ENCODE data around the gene SMCO1. TPM values are rescaled to one million over a fixed set of nuclear protein-coding genes. Genes with fewer than 3 reads are reported as not detected.

The SMCO1 gene, protein sequence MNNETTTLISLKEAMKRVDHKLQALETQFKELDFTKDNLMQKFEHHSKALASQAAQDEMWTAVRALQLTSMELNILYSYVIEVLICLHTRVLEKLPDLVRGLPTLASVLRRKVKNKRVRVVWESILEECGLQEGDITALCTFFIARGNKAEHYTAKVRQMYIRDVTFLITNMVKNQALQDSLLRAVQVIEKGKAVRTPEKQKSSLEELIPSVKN
- total RNA-seq = 0.38 TPM

DNA sequence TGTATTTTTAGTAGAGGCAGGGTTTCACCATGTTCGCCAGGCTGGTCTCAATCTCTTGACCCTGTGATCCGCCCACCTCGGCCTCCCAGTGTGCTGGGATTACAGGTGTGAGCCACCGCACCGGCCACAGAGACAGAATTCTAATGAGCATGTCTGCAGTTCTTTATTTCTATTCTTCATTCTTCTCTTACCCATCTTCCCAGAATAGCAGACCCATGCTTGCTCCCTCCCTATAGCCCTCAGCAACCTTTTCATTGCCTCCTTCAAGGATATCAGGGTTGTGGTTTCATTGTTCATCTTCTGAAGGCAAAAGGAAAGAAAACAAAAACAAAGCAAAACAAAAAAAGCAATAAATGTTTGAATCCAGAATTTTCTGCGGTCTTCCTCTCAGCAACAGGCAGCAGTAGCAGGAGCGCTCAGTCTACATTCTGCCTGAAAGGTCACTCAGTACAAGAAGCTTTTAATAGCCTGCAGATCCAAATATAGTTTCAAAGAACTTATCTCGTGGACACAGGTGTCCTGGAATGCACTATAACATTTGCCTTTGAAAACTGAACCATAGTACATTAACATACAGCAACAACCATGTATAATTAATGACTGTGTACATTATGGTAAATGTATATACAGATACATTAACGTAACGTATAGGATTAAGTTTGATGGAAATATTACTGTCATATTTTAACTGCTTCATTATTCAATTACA is at the start of gene SMCO1:
Gene SMCO1, minus strand, starts transcription at position 434 of the 709 bp plus-strand sequence. Its CDS starts 137 bp downstream, at position 297.

DNA sequence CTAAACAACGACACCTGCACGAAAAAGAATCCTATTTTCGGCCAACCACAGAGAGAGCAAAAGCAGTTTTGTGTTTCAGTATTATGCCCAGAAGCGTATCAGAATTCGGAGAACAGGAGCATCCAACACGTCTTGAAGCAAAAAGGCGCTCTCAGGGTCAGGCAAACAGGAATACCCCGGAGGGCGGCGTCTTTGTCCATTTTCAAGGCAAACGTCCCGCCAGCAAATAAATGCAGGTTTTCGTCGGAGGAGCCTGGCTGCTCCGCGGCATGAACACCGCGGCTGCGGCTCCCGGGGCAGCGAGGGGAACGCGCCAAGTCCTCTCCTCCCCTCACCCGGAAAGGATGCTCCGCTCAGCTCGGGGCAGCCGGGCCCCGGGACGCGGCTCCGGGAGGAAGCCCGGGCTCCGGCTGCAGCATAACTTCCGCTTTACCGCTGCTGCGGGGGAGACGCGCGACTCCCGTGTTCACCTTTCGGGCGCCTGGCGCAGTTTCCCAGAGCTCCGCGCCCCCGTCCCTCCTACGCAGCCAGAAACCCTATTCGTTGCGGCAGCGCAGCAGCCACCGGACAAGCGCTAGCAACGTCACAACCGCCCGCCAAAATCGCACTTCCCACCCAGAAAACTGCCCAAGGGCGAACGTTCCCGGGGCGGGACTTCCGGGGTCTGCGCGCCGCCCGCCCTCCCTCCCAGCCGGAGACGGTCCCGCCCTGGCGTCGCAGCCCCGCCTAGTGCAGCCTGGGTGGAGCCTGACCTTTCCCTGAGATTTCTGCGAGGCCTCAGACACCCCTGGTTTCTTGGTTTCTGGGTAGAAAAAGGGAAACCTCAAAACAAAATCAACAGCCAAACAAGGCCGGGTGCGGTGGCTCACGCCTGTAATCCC is 11.7 kb downstream of the SMCO1 start, which contains the start of gene RNF168:
Gene RNF168, minus strand, starts transcription at position 573 of the 881 bp plus-strand sequence. CDS start 595 bp downstream, outside the sequence.

Other genes starting within 250 kb of the SMCO1 start
- 48.7 TPM for gene PCYT1A, start 227.6 kb downstream of the SMCO1 start, total RNA-seq
- 14.8 TPM for gene DYNLT2B, start 197.1 kb downstream of the SMCO1 start, total RNA-seq
- not detected for gene TM4SF19, start 177.0 kb downstream of the SMCO1 start, total RNA-seq
- 69.9 TPM for gene UBXN7, start 82.9 kb downstream of the SMCO1 start, total RNA-seq
- gene RNF168, start 11.6 kb downstream of the SMCO1 start, total RNA-seq = 16.9 TPM
- 10.4 TPM for gene WDR53, start 53.2 kb upstream of the SMCO1 start, total RNA-seq
- gene FBXO45, start 53.3 kb upstream of the SMCO1 start, total RNA-seq = 25.0 TPM
- 4.5 TPM for gene NRROS, start 124.3 kb upstream of the SMCO1 start, total RNA-seq
- gene CEP19, start 196.9 kb upstream of the SMCO1 start, total RNA-seq = 7.4 TPM
- gene PIGX, start 197.0 kb upstream of the SMCO1 start, total RNA-seq = 42.7 TPM
- 59.7 TPM for gene PAK2, start 224.5 kb upstream of the SMCO1 start, total RNA-seq

Data from camera-type eye (tissue), 1 donor.